HG02884 (cell line): Measurements from ENCODE around the gene DNAJC6.

Source experiments
- ATAC-seq: cut with Tn5 transposase; IDR thresholded peaks from one replicate; pipeline ENCODE4 v1.9.1; 2021; ENCODE audit warnings: mild to moderate bottlenecking, moderate library complexity; ENCODE audit not compliant: unreplicated experiment

Gene DNAJC6

DNA sequence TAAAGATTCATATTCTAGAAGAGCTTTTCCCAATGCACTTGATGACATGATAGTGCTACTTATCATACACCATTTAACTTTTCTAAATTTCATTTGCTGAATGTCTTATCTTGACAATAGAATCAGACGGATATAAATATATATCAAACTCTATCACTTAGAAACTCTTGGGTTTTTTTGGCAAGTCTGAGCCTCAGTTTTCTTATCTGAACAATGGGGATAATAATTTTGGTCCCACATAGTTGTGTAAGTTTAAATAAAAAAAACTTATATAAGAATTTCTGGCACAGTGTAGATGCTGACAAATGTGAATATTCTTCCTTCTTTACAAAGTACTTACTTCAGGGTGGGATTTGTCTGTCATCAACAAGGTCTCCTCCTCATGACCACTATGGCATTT is 89.7 kb downstream of the DNAJC6 start:
- ATAC-seq, result no peak

DNA sequence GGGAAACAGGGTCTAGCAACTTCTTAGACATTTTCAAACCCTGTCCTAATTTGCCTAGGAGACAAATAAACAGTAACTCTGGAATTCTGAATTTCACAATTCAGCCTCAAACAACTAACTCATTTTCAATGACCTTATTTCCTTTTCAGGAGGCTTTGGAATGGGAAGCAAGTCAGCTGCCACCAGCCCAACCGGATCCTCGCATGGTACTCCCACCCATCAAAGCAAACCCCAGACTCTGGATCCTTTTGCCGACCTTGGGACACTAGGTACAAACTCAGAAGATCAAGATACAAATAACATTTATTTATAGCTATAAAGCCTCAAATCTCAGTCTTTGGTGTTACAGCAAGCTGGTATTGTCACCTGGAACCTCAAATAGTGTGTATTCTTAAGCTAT is 92.3 kb downstream of the DNAJC6 start:
- no peak for ATAC-seq

DNA sequence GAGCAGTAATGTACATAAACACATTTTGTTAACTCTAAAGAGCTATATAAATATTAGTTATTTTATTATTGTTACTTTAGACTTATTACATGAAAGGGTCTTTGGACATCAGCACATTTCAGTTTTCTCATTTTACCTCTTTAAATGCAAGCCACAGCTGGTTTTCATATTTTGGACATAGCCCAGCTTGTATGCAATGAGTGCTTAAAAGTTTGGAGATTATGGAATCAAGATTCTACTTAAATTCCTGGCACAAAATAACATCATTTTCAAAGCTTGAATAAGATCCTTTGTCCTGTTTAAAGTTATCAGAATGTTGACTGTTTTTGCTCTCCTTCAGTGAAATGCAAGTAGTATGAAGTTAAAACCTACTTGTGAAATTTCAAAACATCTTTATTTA is 95.6 kb downstream of the DNAJC6 start:
- ATAC-seq, result no peak

DNA sequence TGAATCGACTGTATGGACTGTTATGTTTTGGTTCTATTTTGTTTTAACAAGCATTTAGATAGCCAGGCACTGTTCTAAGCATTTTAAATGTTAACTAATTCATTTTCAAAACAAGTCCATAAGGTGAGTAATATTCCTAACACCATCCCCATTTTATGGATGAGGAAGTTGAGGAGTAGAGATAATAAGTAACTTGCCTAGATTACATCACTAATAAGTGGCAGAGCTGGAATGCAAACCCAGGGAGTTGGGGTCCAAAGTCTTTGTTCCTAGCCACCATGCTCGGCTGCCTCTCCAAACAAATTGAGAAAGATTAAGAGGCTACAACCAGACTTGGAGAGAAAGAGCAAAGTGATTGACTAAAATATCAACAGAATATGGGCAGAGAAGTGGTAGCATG is 98.5 kb downstream of the DNAJC6 start:
- no peak for ATAC-seq

DNA sequence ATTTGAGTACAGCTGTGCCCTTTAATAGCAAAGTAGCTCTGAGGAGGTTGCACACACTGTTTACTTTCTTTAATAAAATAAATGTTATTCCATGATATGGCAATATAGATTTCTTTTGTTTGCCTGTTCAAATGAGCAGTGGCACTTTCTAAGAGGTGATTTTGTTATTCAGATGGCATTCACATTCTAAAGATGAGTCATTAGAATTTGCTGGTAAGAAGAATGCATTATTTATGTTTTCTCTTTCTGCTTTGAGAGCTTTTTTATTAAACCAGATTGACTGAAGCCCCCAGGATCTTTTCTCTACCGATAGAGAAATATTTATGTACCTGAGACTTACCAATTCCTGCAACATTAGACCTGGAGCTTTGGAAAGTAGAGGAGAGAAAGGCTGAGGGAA is 100.0 kb downstream of the DNAJC6 start:
- no peak for ATAC-seq

DNA sequence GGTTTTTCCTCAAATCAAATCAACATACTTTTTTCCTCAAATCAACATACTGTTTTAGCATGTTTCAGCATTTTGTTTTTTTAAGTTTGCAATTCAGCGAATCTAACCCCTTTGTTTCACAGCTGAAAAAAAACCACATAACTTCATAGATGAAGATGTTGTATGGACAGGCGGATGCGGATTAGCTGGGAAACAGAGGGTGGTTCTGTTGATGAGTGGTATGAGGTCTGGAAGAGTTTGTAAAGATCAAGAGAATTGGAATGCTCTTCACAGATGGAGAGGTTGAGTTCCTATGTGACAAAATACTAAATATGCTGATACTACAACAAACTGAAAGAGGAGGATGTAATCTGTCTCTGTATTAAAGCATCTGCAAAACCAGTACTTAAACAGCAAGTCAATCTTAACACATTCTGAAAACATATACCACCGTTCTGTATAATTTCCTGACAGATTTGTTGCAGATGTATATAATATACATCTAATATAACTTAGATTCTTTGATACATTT is 100.5 kb downstream of the DNAJC6 start:
- ATAC-seq, result no peak

DNA sequence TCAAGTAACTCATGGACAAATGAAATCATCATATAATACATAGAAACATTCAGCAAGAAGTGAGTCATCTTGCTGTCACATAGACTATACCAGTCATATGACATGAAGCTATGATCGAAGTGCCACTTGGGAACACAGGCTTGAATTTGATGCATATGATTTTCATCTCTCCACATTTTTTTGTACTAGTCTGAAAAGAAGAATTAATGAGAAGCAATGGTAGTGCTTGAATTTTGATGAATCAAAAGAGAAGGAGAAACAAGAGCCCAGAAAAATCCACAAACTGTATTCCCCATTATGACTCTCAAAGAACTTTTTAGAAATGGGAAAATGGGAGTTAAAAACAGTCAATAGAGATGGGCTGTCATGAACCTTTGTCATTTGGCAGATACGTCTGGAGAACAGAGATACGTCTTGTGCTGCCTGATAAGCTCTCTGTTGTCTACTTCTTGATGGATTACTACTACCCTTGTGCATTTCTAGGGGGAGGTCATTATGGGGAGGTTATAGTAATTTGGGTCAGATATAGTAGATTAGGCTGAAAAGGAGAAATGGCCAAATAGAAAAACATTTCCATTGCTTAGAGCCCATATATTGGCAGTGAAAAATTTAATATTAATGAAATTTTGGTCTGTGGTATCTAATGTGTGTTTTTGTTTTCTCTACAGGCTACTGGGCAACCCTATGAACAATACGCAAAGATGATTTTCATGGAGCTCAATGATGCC is 103.1 kb downstream of the DNAJC6 start:
- no peak for ATAC-seq

DNA sequence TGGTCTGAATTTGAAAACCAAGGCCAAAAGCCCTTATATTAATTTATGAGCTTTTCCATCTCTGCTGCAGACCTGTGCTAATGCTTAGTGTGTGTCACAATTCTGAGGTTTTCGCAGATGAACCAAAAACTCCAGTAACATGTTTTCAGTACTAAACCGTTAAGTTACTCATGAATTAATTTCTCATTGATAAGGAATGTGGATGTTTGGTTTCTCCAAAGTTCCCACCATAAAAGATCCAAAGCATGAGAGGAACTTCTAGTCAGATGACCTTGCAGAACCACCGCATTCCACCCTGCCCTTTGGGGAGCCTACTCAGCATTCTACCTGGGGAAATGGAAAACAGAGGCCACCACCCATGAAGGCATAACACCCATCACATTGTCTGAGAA is 103.6 kb downstream of the DNAJC6 start:
- ATAC-seq, result no peak

DNA sequence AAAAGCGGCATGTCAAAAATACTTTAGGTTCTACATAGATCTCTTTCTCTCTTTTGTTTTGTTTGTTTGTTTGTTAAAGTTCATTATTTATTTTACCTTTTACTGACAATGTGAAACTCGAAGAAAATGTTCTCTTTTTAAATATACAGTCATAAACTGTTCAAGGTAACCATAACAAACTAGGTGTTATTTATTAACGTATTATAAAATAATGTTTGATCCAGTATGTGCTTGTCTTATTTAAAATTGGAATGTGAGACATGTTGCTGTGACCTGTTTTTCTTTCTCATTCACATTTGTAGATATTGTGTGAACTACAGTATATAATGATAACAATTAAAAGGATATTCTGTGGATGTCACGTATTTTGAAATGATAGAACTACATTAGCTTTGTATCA is 105.2 kb downstream of the DNAJC6 start:
- ATAC-seq, result no peak

DNA sequence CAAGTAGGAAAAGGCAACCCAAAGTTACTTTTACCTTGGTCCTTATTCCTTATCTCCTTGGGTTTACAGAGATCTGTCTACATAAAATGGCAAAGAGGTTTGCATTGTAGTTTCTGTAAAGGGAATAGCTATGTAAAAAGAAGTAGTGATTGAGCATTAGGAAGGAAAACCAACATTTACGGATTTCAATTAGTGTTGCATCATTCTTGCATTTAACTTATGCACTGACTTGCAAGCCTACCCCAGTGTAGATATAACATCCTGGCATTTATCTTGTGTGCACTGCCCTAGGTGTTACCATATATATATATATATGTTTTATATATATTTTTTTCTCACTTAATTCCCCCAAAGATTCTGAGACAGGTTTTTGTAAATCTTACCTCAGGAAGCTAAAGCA is 107.4 kb downstream of the DNAJC6 start:
- no peak for ATAC-seq

DNA sequence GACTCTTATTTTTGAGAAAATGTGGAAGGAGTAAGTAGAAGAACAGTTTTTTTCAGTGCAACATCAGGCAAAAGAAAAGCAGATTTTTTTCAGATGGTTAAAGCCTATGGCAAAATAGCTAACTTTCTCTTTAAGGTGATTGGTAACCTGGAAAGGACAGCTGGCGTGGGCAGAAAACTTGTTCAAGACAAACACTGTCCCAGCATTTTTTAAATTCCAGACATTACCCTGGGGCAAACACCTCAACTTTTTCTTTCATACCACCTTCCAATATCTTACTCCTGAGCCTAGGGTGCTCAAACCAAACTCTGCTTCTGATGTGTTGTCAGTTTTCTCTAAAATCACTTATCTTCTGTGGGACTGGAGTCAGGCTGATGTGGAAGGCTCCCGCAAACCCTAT is 108.4 kb downstream of the DNAJC6 start:
- no peak for ATAC-seq

DNA sequence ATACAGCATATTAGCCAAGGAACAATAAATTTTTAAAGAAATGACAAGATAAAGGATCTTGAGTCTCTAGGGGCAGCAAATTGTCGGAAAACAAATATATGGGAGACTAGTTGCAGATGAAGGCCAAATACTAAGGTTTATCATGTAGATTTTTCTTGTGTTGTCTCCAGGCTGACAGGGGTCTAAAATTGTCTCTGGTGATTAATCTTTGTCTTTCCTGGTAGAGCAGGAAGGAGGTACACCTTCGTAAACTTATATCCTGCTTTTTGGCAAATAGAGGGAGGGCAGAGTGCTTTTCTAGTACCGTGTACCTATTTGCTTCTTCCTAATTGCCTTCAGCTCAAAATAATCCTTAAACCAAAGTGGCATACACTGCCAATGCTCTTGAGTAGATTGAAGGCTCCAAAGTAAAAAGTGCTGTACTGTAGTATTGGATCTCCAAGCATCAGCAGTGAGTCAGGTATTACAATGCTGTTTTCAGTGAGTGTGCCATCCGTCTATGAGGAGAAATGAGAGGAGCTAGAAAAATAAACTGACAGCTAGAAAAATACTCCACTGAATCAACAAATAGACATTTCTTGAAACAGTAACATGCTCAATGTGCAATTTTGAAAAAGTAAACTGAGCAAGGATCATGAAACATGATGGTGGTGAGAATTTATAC is 109.3 kb downstream of the DNAJC6 start:
- no peak for ATAC-seq

DNA sequence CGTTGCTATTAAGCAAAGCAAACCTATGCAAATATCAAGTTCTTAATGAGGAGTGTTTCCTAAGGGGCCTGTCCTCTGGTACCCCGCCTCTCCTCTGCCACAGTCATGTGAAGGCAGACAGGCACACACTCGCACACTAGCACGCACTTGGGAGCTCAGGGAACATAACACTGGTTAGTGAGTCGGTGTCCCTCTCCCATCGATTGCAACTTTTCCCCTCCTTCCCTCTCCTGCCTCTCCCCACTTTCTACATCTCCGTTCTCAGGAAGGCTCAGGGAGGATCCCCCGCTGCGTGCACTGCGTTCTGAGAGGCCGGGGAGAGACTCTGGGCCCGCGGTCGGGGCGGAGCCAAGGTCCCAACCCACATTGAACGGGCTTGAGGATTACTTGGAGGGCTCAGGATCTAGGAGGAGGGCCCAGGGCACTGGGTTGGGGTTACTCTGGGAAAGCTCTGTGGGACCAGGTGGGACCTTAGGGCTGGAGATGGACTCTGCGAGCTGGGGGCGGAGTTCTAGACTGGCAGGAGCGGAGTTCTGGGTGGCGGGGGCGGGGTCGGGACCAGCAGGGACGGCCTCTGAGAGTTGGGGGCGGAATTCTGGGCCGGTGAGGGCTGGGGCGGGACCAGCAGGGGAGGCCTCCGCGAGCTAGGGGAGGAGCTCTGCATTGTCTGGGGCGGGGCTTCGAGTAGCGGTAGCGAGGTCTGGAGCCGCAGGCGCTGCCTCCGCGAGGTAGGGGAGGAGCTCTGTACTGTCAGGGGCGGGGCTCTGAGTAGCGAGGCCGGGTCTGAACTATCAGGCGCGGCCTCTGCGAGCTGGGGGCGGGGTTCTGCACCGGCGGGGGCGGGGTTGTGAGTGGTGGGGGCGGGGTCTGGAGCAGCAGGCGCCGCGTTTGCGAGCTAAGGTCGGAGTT is 110.6 kb downstream of the DNAJC6 start:
- ATAC-seq, result peak; percentile 91

DNA sequence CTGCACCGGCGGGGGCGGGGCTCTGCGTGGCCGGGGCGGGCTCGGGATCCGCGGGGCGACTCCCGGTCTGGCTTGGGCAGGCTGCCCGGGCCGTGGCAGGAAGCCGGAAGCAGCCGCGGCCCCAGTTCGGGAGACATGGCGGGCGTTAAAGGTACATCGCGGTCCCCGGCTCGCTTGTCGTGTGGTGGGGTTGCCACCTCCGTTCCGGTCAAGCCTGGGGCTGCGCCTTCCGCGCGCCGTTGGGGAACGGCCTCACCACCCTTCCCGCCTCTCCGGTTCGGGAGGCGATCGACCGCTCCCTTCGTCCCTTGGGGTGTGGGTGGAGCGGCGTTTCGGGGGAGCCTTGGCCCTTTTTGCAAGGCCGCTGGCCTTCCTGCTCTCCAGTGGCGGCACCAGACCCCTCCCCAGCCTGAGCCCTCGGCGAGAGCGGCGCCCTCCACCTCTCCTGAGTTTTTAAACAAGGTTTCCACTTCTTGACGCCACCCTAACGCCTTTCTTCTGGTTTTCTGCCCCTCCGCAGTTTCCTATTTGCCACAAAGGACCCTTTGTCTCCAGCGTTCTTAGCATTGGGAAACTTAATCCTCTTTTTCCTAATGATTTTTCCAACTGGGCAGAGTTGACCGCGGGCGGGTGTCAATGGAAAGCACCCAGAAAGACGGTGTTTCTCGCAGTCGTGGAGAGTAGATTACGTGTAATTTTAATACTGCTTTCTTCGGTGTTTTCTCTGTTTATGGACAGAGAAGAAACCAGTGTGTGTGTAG is 111.4 kb downstream of the DNAJC6 start, which contains the start of the genes LEPR and LEPROT:
Gene LEPR, plus strand, starts transcription at position 79 of the 761 bp plus-strand sequence. CDS start 144,898 bp downstream, outside the sequence.
Gene LEPROT, plus strand, starts transcription at position 79 of the 761 bp plus-strand sequence. Its CDS starts 57 bp downstream, at position 136.
- peak; percentile 46 for ATAC-seq

DNA sequence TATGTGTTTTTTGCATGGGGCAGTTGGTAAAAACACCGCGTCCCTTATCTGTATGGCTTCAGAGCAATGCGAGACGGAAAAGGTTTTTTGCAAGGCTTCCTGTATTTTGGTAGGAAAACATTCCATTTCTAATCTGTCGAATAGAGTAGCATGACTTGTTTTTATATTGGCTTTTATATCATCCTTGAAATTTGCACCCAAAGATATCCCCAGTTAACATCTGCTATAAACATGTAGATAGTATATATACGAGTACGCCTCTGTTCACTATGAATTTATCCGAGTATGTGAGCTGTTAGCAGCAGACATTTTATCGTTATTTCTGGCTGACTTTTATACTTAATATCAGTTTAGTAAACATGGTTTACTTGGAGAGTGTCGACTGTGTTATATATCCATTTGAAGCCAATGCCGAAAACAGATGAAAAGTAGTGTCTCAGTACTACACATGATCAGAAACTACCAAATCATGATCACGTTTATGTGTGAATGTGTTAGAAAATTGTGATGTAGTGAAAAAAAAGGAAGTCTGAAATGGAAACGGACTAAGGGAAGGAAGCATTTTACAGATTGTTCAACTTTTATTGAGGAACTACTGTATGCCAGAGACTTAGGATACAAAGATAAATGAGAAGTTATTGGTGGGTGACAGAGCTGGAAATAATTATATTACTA is 112.1 kb downstream of the DNAJC6 start:
- ATAC-seq, result no peak

DNA sequence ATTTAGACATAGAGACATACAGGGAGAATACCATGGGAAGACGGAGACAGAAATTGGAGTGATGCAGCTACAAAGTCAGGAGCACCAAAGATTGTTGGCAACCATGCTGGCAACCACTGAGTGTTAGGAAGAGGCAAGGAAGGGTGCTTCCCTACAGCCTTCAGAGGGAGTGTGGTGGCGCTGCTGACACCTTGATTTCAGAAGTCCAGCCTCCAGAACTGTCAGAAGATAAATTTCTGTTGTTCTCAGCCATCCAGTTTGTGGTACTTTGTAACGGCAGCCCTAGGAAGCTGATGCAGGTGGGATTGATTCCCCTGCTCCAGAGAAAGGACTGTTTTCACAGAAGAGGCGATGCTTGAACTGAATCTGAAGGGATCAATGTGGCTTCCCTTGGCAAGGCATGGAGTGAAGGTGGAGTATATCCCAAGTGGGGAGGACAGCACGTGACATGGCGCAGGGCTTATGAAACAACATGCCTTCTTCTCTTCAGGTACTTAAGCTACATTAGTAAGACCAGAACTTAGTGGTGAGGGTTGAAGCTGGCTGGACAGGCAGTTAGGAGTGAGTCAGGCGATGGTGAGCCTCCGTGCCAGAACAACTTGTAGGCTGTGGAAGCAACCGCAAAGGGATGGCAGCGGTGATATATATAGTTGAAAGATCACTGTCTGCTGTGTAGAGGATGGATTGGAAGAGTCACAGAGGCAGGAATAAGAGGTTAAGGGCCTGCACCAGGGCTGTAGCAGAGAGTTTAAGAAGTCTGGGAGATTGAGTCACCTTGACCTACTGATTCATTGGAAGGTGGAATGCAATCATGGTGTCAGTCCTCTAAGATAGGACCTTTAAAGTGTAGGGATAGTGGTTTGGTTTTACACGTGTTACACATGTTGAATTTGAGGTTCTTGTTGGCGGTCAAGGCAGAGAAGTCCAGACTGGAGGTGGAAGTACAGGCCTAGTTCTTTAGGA is 113.2 kb downstream of the DNAJC6 start:
- no peak for ATAC-seq

DNA sequence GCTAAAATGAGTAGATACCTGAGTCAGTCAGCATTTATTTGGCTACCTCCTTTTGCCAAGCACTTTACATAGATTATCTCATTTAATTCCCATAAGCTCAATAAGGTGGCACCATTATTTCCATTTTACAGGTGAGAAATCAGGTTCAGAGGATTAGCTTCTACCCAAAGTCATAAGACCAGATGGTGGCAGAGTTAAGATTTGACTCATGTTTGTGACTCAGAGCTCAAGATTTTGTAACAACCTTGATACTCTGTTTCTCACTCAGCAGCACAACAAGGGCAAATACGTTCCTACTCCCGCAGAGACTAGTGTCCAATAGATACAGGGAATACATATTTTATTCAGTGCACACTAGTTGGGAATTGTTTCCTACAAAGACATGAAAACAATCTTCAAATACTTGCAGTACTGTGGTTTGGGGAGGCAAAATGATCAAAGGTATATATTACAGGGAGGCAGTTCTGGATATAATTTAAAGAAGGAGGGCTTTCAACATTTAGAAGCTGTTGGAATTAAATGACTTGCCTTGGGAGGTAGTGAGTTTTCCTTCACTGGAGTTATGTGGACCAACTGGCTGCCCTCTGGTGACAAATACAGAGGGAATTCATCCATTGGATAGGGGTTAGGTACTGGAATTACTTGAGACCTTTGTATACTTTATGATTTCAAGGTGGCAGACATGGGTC is 114.7 kb downstream of the DNAJC6 start:
- no peak for ATAC-seq

DNA sequence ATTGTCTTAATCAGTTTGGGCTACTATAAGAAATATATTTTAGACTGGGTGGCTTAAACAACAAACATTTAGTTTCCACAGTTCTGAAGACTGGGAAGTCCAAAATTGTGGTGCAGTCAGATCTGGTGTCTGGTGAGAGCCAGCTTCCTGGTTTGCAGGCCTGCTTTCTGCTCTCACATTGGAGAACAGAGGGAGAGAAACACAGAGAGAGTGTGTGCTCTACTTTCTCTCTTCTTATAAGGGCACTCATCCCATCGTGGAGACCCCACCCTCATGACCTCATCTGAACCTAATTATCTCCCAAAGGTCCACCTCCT is 115.2 kb downstream of the DNAJC6 start:
- no peak for ATAC-seq
